Endothelial cell of hepatic sinusoid (primary cell): ENCODE results near the gene NPIPA7.
"Not testable (repeated sequence)": the region's sequence is repeated elsewhere in the genome, so short reads cannot be mapped to it uniquely, and the experiment has no call there.

Source experiments
- in situ Hi-C: cut with HindIII; loops from 2 replicates; pipeline ENCODE4 v1.10.0; 2017; ENCODE audit warnings: low sequenced_read_pairs

The NPIPA7 gene

DNA sequence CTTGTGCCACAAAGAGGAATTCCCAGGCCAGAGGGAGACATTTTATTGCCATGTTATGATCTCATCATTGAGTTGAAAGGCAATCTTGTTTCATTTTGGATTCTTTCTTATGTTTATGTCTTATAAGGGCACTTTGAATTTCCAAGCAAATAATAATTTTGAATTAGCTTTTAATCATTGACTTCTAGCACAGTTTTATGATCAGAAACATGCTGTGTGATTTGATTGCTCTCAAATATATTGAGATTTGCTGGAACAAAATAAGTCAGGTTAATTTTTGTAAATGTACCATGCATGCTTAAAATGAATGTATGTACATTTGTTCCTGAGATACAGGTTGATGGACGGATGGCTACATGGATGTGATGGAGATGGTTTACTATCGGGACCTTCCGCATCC lies at the start of gene NPIPA7:
Gene NPIPA7 (plus strand): TSS at position 301 of the 400 bp plus-strand sequence. CDS start 105 bp downstream, outside the sequence.
- in situ Hi-C loops, result not testable (repeated sequence)

DNA sequence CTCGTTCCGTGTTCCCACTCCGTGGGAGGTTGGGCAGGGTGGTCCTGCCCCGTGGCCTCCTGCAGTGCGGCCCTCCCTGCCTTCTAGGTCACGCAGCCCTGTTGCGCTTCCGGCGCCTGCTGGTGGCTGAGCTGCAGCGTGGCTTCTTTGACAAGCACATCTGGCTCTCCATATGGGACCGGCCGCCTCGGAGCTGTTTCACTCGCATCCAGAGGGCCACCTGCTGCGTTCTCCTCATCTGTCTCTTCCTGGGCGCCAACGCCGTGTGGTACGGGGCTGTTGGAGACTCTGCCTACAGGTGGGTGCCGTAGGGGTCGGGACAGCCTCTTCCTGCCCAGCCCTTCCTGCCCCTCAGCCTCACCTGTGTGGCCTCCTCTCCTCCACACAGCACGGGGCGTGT lies 47.5 kb upstream of the NPIPA7 start:
- in situ Hi-C loops, result not testable (repeated sequence)

DNA sequence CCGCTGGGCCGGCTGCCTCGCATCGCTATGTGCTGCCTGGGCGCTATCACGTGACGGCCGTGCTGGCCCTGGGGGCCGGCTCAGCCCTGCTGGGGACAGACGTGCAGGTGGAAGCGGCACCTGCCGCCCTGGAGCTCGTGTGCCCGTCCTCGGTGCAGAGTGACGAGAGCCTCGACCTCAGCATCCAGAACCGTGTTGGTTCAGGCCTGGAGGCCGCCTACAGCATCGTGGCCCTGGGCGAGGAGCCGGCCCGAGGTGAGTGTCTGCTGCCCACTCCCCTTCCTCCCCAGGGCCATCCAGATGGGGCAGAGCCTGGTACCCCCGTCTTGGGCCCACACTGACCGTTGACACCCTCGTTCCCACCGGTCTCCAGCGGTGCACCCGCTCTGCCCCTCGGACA lies 21.4 kb upstream of the NPIPA7 start:
- in situ Hi-C loops, result not testable (repeated sequence)

DNA sequence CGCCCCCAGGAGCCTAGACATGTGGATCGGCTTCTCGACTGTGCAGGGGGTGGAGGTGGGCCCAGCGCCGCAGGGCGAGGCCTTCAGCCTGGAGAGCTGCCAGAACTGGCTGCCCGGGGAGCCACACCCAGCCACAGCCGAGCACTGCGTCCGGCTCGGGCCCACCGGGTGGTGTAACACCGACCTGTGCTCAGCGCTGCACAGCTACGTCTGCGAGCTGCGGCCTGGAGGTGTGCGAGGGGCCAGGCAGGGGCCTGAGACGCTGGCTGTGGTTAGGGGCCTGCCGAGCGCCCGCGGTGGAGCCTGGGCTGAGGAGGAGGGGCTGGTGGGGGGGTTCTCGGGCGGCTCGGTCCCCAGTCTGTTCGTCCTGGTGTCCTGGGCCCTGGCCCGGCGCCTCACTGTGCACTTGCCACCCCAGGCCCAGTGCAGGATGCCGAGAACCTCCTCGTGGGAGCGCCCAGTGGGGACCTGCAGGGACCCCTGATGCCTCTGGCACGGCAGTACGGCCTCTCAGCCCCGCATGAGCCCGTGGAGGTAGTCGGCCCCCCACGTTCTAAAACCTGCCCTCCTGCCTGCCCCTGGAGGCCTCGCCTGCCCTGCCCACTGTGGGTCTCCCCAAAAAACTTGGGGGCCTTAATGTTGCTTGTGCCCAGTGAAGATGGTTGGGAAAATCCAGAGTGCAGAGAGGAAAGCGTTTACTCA lies 20.2 kb upstream of the NPIPA7 start:
- in situ Hi-C loops, result not testable (repeated sequence)

DNA sequence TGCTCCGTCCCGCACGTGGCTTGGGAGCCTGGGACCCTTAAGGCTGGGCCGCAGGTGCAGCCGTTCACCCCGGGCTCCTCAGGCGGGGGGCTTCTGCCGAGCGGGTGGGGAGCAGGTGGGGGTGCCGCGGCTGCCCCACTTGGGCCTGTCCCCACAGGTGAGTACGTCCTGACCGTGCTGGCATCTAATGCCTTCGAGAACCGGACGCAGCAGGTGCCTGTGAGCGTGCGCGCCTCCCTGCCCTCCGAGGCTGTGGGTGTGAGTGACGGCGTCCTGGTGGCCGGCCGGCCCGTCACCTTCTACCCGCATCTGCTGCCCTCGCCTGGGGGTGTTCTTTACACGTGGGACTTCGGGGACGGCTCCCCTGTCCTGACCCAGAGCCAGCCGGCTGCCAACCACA lies 15.3 kb upstream of the NPIPA7 start:
- in situ Hi-C loops, result not testable (repeated sequence)

DNA sequence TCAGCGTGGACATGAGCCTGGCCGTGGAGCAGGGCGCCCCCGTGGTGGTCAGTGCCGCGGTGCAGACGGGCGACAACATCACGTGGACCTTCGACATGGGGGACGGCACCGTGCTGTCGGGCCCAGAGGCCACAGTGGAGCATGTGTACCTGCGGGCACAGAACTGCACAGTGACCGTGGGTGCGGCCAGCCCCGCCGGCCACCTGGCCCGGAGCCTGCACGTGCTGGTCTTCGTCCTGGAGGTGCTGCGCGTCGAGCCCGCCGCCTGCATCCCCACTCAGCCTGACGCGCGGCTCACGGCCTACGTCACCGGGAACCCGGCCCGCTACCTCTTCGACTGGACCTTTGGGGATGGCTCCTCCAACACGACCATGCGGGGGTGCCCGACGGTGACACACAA lies 14.8 kb upstream of the NPIPA7 start:
- in situ Hi-C loops, result not testable (repeated sequence)

DNA sequence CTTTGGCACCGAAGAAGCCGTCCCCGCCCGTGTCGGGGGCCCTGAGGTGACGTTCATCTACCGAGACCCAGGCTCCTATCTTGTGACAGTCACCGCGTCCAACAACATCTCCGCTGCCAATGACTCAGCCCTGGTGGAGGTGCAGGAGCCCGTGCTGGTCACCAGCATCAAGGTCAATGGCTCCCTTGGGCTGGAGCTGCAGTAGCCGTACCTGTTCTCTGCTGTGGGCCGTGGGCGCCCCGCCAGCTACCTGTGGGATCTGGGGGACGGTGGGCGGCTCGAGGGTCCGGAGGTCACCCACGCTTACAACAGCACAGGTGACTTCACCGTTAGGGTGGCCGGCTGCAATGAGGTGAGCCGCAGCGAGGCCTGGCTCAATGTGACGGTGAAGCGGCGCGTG lies 14.2 kb upstream of the NPIPA7 start:
- in situ Hi-C loops, result not testable (repeated sequence)

DNA sequence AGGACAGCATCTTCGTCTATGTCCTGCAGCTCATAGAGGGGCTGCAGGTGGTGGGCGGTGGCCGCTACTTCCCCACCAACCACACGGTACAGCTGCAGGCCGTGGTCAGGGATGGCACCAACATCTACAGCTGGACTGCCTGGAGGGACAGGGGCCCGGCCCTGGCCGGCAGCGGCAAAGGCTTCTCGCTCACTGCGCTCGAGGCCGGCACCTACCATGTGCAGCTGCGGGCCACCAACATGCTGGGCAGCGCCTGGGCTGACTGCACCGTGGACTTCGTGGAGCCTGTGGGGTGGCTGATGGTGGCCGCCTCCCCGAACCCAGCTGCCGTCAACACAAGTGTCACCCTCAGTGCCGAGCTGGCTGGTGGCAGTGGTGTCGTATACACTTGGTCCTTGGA lies 13.6 kb upstream of the NPIPA7 start:
- in situ Hi-C loops, result not testable (repeated sequence)

DNA sequence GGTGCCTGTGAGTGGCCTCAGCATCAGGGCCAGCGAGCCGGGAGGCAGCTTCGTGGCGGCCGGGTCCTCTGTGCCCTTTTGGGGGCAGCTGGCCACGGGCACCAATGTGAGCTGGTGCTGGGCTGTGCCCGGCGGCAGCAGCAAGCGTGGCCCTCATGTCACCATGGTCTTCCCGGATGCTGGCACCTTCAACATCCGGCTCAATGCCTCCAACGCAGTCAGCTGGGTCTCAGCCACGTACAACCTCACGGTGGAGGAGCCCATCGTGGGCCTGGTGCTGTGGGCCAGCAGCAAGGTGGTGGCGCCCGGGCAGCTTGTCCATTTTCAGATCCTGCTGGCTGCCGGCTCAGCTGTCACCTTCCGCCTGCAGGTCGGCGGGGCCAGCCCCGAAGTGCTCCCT lies 13.1 kb upstream of the NPIPA7 start:
- in situ Hi-C loops, result not testable (repeated sequence)

DNA sequence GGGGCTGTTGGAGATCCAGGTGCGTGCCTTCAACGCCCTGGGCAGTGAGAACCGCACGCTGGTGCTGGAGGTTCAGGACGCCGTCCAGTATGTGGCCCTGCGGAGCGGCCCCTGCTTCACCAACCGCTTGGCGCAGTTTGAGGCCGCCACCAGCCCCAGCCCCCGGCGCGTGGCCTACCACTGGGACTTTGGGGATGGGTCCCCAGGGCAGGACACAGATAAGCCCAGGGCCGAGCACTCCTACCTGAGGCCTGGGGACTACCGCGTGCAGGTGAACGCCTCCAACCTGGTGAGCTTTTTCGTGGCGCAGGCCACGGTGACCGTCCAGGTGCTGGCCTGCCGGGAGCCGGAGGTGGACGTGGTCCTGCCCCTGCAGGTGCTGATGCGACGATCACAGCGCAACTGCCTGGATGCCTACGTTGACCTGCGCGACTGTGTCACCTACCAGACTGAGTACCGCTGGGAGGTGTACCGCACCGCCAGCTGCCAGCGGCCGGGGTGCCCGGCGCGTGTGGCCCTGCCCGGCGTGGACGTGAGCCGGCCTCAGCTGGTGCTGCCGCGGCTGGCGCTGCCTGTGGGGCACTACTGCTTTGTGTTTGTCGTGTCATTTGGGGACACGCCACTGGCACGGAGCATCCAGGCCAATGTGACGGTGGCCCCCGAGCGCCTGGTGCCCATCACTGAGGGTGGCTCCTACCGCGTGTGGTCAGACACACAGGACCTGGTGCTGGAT lies 12.2 kb upstream of the NPIPA7 start:
- in situ Hi-C loops, result not testable (repeated sequence)

DNA sequence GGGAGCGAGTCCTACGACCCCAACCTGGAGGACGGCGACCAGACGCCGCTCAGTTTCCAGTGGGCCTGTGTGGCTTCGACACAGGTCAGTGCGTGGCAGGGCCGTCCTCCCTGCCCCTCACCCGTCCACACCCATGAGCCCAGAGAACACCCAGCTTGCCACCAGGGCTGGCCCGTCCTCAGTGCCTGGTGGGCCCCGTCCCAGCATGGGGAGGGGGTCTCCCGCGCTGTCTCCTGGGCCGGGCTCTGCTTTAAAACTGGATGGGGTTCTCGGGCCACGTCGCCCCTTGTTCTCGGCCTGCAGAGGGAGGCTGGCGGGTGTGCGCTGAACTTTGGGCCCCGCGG lies 11.7 kb upstream of the NPIPA7 start:
- in situ Hi-C loops, result not testable (repeated sequence)

DNA sequence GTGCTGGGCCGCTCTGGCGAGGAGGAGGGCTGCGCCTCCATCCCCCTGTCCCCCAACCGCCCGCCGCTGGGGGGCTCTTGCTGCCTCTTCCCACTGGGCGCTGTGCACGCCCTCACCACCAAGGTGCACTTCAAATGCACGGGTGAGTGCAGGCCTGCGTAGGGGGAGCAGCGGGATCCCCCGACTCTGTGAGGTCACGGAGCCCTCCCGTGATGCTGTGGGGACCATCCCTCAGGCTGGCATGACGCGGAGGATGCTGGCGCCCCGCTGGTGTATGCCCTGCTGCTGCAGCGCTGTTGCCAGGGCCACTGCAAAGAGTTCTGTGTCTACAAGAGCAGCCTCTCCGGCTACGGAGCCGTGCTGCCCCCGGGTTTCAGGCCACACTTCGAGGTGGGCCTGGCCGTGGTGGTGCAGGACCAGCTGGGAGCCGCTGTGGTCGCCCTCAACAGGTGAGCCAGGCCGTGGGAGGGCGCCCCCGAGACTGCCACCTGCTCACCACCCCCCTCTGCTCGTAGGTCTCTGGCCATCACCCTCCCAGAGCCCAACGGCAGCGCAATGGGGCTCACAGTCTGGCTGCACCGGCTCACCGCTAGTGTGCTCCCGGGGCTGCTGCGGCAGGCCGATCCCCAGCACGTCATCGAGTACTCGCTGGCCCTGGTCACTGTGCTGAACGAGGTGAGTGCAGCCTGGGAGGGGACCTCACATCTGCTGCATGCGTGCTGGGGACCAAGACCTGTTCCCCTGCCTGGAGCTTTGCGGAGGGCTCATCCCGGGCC lies 9.7 kb upstream of the NPIPA7 start:
- in situ Hi-C loops, result not testable (repeated sequence)

DNA sequence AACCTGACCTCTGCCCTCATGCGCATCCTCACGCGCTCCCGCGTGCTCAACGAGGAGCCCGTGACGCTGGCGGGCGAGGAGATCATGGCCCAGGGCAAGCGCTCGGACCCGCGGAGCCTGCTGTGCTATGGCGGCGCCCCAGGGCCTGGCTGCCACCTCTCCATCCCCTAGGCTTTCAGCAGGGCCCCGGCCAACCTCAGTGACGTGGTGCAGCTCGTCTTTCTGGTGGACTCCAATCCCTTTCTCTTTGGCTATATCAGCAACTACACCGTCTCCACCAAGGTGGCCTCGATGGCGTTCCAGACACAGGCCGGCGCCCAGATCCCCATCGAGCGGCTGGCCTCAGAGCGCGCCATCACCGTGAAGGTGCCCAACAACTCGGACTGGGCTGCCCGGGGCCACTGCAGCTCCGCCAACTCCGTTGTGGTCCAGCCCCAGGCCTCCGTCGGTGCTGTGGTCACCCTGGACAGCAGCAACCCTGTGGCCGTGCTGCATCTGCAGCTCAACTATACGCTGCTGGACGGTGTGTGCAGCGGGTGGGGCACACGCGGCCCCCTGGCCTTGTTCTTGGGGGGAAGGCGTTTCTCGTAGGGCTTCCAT lies 7.7 kb upstream of the NPIPA7 start:
- in situ Hi-C loops, result not testable (repeated sequence)

DNA sequence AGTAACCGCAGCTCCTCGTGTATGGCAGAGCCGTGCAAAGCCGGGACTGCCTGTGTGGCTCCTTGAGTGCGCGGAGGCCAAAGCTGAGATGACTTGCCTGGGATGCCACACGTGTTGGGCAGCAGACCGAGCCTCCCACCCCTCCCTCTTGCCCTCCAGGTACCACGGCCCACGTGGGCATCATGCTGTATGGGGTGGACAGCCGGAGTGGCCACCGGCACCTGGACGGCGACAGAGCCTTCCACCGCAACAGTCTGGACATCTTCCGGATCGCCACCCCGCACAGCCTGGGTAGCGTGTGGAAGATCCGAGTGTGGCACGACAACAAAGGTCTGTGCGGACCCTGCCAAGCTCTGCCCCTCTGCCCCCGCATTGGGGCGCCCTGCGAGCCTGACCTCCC lies 4.7 kb upstream of the NPIPA7 start:
- in situ Hi-C loops, result not testable (repeated sequence)

DNA sequence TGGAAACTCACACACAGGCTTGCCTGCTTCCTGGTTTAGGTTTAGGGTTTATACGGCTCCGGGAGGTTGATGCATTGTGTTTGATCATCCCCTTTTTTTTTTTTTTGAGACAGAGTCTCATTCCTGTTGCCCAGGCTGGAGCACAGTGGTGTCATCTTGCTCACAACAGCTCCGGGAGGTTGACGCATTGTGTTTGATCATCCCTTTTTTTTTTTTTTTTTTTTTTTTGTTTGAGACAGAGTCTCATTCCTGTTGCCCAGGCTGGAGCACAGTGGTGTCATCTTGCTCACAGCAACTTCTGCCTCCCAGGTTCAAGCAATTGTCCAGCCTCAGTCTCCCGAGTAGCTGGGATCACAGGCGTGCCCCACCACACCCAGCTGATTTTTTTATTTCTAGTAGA lies 20.7 kb downstream of the NPIPA7 start:
- in situ Hi-C loops, result not testable (repeated sequence)

DNA sequence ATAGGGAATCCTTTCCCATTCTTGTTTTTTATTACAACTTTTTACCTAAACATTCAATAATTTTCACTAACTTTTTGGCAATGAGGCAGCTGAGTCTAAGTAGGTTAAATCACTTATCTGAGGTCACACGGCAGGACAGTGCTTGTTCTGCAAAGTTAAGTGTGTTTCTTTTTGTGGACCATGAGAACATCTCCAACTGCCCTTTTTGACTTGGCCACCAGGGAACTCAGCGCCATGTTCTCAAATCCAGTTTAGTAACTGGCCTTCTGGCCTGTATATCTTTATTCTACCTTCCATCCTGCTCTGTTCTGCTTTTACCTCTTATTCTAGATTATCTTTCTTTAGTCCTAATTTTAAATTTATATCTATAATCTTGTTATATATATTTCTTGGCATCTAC lies 23.4 kb downstream of the NPIPA7 start:
- in situ Hi-C loops, result not testable (repeated sequence)

DNA sequence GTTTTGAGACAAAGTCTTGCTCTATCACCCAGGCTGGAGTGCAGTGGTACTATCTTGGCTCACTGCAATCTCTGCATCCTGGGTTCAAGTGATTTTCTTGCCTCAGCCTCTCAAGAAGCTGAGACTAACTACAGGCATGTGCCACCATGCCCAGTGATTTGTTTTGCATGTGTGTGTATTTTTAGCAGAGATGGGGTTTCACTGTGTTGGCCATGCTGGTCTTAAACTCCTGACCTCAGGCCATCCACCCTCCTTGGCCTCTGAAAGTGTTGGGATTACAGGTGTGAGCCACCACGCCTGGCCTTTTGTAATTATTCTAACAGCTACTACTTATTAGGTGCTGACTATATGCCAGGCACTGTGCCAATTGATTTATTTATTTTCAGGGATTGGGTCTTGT lies 25.3 kb downstream of the NPIPA7 start:
- in situ Hi-C loops, result not testable (repeated sequence)

DNA sequence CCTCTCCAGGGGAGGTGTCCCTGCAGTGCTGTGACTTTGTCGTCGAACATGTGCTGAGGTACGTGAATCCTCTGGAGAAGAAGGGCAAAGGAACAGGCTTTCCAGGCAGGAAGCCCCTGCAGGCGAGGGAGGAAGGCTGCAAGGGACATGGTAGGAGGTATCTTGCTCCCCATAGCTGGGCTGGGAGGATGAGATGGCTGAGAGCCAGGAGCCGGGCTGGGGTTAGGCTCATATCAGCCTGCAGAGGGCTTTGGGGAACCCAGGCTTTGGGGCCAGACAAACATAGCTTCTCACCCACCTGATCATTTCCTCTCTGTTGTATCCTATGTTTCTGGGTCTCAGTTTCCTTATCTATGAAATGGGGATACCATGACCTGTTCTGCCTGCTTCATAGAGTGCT lies 26.5 kb downstream of the NPIPA7 start:
- in situ Hi-C loops, result not testable (repeated sequence)

DNA sequence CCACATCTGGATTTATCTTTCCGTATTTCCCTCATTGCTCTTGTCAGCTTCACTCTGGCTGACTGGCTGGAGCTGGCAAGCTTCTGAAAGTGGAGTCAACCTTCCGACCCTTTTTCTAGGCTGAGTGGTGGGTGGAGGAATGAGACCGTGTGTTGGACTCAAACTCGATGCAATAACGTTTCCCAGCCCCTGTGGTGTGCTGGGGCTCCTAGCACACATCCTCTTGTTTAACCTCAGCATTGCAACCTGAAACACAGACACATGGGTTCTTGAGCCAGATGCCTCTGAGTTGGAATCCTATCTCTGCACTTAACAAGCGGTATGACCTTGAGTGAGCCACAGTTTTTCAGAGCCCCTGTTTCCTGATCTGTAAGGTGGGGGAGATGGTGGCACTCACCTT lies 29.5 kb downstream of the NPIPA7 start:
- in situ Hi-C loops, result not testable (repeated sequence)

DNA sequence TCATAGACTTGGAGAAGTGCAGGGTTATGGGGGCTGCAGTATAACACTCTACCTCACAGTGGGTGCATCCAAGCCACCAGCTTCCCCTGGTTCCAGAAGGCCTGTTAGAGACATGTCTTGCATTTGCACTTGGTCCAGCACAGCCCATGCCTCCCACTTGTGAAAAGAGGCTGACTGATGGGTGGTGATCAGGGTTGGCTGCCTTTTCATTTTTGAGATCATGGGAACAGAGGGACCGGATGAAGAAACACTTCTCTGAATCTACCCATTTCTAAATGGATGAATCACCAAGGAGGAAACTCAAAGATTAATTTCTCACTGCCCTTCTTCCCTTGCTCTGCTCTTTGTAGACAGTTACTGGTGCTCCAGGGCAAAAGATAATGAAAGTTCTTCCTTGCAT lies 34.8 kb downstream of the NPIPA7 start:
- in situ Hi-C loops, result not testable (repeated sequence)

DNA sequence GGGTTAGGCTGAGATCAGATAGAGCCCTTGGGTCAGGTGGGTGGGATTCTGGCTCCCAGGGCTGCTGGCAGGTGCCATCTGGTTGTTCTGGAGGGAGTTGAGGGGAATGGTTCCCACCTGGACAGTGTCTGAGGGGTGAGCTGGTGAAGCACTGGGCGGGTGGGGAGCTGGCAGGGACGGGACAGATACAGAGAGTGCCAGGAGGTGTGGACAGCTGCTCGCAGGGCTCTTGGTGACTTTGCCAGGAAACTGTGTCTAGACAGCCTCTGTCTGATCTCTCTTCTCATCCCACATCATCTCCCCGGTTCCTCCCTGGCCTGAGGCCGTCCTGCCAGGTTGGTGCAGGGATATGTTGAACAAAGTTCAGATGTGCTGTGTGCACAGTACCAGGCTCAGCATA lies 38.1 kb downstream of the NPIPA7 start:
- in situ Hi-C loops, result not testable (repeated sequence)
